Right renal cortex interstitium (tissue), 3 donors: Measurements from ENCODE around the gene C19orf81. TPM values are rescaled to one million over a fixed set of nuclear protein-coding genes. Genes with fewer than 3 reads are reported as not detected.

Source experiments
- DNase-seq, 3 donors: peaks; one replicate each; pipeline ENCODE4 v3.0.0-alpha.2; 2013; ENCODE audit warnings: low read depth in 3 of 3, low spot score in 2 of 3
- polyA plus RNA-seq, 3 donors: library from polyadenylated mRNA; unstranded; fragments of 120-200 nt; gene quantifications; one replicate each; pipeline ENCODE4 v1.2.1, GENCODE V29; 2013; ENCODE audit not compliant: insufficient read length in 3 of 3

C19orf81 gene
- polyA plus RNA-seq, 3 donors: 1.7 to 3.8 (median 2.5) TPM

- no peak for DNase-seq
Observed at GRCh38 chr19:50628551-50628950, 20.7 kb upstream of the C19orf81 start.

GRCh38 chr19:50629194-50629593, 20.1 kb upstream of the C19orf81 start:
- no peak for DNase-seq

DNA sequence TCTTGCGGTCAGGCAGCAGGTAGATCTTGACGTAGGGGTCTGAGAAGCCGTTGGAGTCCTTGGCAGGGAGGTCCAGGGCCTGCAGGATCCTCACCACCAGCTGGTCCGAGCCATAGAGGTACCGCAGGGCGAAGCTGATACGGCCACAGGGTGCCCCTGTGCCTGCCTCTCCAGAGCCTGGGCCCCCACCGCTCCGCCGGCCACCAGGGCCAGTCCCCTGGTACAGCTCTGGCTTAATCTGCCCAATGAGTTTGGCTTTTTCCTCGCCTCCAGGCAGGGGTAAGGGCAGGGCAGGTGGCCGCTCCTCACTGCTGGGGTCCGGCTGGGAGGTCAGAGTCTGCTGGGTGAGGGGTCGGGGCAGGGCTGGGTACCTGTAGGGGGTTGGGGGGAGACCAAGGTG, 19.4 kb upstream of the C19orf81 start:
- DNase-seq: no peak

DNA sequence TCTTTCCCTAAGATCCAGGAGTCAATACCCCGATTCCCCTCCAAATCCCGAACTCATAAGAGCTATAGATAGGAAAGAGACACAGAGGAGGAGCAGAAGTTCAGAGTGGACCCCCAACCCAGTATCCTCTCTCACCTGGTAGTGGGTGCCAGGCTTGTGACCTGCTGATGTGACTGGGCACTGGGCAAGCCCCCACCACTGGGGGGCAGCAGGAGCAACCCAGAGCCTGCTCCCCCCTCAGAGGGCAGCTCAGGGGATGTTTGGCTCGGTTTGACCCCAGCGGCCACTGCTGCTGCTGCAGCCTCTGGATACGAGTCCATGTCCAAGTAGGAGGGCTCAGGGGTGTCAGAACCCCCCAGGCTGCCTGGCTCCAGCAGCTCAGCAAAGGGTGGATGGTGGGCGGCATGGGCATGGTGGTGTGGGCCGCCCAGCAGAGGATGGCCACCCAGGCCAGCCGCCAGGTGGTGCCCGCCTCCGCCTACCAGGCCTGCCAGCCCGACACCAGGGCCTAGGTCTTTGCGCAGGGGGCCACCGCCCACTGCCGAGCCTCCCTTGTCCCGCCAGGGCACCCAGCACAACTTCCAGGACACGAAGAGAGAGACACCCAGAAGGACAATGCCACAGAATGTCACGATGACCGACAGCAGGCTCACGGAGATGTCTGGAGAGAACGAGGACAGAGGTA, 17.0 kb upstream of the C19orf81 start:
- DNase-seq: no peak

GRCh38 chr19:50633359-50633758, 15.9 kb upstream of the C19orf81 start:
- DNase-seq: no peak

- no peak for DNase-seq
Observed at GRCh38 chr19:50633973-50634372, 15.3 kb upstream of the C19orf81 start.

GRCh38 chr19:50636317-50637085, 12.7 kb upstream of the C19orf81 start:
- DNase-seq: no peak

DNA sequence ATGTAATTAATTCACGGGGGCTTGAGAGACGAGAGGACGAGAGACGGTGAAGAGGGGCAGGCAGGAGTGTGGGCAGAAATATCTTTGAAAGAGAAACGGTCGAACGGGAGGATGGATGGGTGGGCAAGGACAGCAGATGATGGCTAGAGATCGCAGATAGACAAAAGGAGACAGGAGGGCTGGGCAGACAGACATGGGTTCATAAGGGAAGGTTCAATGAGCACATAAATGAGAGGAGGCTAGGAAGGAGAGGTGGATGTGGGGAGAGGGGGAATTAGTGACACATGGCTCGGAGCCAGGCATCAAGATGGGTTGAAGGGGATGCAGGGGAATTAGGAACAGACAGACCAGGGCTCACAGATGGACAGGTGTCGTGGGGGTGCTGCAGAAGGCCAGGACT, 10.6 kb upstream of the C19orf81 start:
- no peak for DNase-seq

- no peak for DNase-seq
Observed at GRCh38 chr19:50639121-50640112, 9.8 kb upstream of the C19orf81 start, which contains the start of gene SYT3. Gene SYT3, minus strand, starts transcription at chr19:50639881. Its CDS starts 2,470 bp downstream, at chr19:50637411.

GRCh38 chr19:50640368-50640767, 8.9 kb upstream of the C19orf81 start:
- DNase-seq: no peak

DNA sequence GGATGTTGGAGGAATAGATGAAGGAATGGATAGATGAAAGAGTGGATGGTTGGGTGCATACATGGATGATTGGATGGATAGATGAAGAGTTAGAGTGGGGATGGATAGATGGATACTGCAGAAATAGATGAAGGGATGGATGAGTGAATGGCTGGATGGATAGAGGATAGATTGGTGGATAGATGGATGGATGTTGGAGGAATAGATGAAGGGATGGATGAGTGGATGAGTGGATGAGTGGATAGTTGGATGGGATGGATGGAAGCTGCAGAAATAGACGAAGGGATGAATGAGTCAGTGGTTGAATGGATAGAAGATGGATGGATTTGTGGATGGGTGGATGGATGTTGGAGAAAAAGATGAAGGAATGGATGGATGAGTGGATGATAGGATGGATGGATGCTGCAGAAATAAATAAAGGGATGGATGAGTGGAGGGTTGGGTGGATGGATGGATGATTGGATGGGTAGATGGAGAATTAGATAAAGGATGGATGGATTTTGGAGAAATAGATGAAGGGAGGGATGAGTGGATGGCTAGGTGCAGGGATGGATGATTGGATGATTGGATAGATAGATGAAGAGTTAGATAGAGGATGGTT, 4.8 kb upstream of the C19orf81 start:
- no peak for DNase-seq

- DNase-seq: no peak
Observed at GRCh38 chr19:50645107-50645506, 4.1 kb upstream of the C19orf81 start.

DNA sequence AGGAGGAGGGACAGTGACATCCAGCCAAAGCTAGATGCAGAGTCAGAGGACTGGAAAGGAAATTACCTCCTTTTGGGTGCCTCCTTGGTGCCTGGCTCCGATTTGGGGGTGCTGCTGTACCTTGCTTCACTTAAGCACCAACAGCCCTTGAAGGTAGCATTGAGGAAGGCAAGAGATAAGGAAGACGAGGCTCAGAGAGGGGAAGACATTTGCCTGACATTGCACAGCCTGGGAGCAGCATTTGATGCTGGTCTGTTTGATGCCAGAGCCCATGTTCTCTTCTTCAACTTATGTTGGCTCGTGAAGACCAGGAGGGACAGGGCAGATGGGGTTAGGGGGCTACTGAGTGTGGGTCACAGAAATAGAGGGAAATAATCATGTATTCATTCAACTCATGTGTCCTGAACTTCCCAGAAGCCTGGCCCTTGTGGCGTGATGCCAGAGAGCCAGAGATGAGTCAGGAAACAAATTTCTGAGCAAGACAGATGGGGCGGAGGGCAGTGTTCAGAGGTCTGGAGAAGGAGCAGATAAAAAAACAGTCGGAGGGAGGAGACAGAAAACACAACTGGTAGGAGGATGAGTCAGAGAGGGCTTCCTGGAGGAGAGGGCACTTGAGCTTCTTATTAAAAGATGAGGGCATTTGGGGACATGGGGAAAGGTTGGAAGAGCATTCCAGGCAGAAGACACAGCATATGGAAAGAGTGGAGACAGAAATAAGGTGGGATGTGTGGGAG, 3.0 kb upstream of the C19orf81 start:
- no peak for DNase-seq

- DNase-seq: no peak
Observed at GRCh38 chr19:50647879-50648615, 1.2 kb upstream of the C19orf81 start.

- DNase-seq: no peak
Observed at GRCh38 chr19:50648659-50649058, 586 bp upstream of the C19orf81 start.

DNA sequence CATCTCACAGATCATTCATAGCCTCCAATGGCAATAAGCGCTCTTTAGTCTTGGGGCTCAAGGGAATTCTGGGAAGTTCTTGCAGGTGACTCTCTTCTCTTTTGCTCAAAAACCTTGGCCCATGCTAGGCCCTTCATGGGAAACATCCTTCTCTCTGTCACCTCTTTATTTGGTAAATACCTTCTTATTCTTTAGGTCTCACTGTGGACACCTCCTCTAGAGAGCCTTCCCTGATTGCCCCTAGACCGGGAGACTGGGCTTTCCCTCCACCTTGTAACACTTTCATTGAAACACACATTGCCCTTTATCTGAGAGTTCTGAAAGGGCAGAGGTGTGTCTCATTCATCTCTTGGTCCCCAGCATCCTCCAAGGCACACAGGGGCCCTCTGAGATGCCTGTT, 1.9 kb downstream of the C19orf81 start:
- DNase-seq: no peak

DNA sequence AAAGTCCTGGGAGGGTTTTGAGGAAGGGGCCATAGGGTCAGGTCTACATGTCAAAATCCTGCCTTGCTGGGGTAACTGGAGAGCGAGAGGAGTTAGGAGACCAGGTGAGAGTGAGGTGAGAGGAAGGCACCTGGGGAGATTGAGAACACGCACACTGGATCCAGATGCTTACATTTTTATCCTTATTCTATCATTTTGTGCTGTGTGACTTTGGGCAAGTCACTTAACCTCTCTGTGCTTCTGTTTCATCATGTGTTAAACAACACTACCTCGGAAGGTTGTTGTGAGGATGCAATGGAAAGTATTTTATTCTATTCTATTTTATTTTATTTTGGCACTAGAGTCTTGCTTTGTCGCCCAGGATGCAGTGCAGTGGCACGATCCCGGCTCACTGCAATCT, 3.5 kb downstream of the C19orf81 start:
- DNase-seq: no peak

- no peak for DNase-seq
Observed at GRCh38 chr19:50654882-50655281, 5.6 kb downstream of the C19orf81 start.

DNA sequence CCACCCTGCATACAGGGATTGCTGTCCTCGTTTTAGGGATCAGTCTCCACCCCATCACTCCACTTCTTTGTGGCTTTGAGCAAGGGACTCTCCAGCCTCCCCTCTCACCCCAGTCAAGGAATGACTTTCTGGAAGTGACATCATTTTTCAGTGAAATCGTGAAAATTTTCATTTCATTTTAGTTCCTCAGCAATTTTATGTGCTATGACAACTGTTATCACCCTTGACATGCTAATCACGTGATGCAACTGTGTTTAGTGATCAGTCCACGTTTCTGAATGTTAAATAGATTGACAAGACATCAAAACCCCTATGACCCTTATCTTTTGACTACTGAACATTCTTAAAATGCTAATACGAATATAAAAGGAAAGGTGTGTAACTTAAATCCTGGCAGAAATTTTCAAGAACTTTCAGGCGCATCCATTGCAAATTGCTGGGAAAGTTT, 8.0 kb downstream of the C19orf81 start:
- no peak for DNase-seq
